C4-2B (cell line): ENCODE measurements around the gene ACAD11.

Source experiments
- H3K27ac ChIP-seq: fragments of 450-650 bp; 2 replicates; pipeline ENCODE4 v1.5.1; 2017
- ZFX ChIP-seq: fragments of 450-650 bp; IDR thresholded peaks from 2 replicates; pipeline ENCODE4 v1.6.1; 2017
- TF ChIP-seq, protein P1 (sequence below): fragments of 450-650 bp; conservative IDR thresholded peaks from 2 replicates; pipeline ENCODE4 v1.5.1; 2017; ENCODE audit warnings: mild to moderate bottlenecking

Gene ACAD11

DNA sequence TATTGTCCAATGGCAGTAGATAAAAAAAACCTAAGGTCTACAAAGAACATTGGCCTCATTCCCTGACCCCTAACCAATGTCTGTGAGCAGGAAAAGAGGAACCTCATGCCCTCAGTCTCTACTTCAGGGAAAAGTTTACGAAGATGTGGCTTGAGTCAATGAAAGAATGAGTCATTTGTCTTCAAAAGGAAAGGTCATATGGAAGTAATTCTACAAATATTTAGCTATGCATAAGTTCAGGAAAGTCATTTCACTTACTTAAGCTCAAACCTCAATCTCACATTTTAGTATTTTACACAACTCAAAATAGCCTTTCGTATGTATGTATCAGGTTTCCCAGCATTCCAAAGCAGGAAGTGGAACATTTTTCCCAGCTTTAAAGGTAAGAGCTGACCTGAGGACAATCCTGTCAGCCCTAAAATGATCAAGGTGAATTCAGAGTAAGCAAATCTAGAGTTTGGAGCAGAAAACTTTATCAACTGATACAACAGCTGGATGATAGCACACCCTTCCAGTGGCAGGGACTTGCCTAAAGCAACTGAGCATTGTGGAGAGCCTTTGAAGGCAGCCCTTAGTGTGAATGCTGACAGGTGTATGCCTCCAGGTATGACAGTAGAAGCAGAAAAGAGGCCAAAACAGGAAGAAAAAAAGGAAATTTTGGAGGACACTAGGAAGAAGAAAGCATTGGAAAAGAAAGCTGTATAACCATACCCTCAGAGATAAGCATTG lies 116.4 kb downstream of the ACAD11 start:
- TF ChIP-seq, protein P1, sequence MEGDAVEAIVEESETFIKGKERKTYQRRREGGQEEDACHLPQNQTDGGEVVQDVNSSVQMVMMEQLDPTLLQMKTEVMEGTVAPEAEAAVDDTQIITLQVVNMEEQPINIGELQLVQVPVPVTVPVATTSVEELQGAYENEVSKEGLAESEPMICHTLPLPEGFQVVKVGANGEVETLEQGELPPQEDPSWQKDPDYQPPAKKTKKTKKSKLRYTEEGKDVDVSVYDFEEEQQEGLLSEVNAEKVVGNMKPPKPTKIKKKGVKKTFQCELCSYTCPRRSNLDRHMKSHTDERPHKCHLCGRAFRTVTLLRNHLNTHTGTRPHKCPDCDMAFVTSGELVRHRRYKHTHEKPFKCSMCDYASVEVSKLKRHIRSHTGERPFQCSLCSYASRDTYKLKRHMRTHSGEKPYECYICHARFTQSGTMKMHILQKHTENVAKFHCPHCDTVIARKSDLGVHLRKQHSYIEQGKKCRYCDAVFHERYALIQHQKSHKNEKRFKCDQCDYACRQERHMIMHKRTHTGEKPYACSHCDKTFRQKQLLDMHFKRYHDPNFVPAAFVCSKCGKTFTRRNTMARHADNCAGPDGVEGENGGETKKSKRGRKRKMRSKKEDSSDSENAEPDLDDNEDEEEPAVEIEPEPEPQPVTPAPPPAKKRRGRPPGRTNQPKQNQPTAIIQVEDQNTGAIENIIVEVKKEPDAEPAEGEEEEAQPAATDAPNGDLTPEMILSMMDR = no peak
- no peak for TF ChIP-seq ZFX
- no peak overlapping the region for H3K27ac ChIP-seq

DNA sequence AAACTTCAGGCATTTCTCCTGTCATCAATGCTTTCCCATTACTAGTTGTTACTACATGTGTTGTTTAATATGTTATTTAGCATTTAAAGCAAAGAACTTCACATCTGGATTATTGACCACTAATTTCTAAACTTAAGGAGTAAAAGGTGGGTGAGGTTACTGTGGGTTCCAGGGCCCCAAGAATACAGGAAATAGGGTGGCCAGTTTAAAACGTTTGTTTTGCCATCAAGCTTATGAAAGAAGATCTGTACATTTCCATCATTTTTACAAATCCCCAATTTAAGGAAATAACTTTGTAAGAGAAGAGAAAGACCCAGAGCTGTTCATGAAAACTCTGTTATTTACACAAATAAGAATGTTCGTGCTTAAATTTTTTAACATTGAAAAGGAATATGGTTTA lies 117.0 kb downstream of the ACAD11 start:
- no peak overlapping the region for H3K27ac ChIP-seq
- no peak for TF ChIP-seq ZFX
- TF ChIP-seq, protein P1 = no peak

DNA sequence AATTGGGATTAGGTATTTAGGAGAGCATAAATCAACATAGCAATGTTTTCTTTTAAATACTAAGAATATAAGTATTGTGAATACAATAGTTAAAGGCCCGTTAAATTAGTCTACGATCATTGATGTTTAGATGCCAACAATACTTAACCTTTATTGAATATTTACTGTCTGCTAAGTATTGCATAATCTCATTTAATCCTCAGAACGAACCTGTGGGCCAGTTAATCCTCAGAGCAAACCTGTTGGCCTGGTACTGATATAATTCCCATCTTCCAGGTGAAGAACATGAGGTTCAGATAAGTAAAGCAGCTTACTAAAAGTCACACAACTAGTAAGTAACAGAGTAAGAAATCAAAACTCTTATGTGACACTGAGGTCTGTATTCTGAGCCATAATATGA lies 119.9 kb downstream of the ACAD11 start:
- H3K27ac ChIP-seq = no peak overlapping the region
- TF ChIP-seq ZFX = no peak
- TF ChIP-seq, protein P1 = no peak

GRCh38 chr3:132538072-132538471 lies 121.5 kb downstream of the ACAD11 start:
- H3K27ac ChIP-seq = no peak overlapping the region
- no peak for TF ChIP-seq ZFX
- TF ChIP-seq, protein P1 = no peak

GRCh38 chr3:132537297-132537696 lies 122.3 kb downstream of the ACAD11 start:
- H3K27ac ChIP-seq = no peak overlapping the region
- TF ChIP-seq, protein P1 = peak; percentile 38
- TF ChIP-seq ZFX = no peak

DNA sequence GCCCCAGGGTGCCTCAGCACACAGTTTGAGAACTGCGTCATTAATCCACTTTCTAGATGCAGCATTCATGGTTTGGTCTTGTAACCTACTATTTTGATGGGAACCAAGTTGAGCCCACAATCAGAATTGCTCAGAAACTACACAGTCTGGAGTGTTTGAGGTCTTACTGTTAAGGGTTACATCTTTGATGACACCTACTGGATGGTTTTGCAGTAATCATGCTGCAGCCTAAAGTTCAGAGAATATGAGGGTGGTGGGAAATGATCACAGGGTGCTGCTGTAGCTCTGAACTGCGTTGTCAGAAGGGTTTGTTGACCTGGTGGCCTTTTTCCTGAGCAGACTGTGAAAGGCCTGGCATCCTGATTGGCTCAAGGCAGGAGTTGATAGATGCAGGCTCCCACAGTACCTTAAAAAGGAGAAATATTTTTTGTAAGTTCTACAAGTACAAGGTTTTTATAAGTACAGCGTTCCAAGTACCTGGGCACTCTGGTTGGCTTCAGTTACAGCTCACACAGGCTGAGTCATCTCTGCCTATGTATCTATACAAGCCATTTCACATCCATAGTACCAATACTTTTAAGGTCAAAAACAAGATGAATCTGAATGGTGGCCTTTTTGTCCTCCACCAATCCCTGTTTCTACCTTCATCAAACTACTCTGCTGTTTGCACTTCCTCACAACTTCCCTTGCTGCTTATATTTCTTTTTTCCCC lies 123.0 kb downstream of the ACAD11 start:
- TF ChIP-seq ZFX = no peak
- TF ChIP-seq, protein P1 = no peak
- no peak overlapping the region for H3K27ac ChIP-seq
